ENCODE measurements around the gene RANBP3.
"Not testable (repeated sequence)": the region's sequence is repeated elsewhere in the genome, so short reads cannot be mapped to it uniquely, and the experiment has no call there.

Gene RANBP3, protein sequence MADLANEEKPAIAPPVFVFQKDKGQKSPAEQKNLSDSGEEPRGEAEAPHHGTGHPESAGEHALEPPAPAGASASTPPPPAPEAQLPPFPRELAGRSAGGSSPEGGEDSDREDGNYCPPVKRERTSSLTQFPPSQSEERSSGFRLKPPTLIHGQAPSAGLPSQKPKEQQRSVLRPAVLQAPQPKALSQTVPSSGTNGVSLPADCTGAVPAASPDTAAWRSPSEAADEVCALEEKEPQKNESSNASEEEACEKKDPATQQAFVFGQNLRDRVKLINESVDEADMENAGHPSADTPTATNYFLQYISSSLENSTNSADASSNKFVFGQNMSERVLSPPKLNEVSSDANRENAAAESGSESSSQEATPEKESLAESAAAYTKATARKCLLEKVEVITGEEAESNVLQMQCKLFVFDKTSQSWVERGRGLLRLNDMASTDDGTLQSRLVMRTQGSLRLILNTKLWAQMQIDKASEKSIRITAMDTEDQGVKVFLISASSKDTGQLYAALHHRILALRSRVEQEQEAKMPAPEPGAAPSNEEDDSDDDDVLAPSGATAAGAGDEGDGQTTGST

DNA sequence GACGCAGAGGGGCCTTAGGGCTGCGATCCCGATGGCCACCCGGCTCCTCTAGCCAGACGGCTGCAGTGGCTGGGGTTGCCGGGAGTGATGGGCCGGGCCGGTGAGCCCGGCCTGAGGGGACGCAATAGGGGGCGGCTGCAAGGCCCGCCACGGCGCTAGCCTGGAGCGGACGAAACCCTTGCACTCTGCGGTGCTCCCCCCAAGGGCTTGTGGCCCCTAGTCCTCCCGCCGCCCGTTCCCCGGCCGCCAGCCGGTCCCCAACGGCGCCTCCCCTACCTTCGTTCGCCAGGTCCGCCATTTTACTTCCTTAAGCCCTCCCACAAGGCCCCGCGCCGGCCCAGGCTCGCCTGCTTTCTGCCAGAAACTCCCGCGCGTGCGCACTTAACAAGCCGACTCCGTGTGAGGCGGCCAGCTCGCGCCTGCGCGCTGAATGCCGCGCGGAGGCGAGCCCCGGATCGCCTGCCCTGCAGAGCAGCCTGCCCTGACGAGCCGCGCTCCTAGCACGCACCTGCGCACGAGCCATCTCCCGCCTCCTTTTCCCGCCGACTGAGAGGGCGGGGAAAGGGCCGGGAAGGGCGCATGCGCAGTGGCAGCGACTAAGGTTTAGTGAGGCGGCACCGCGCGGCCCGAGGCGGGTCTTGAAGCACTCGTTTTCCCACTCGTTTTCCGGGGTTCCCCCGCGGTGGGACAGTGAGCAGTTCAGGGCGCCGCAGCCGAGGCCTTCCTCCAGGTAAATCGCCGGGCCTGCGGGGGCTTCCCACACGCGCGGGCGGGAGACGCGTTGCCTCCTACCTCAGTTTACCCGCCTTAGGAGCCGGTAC lies at the start of gene RANBP3:
RANBP3 (minus strand) TSS at position 356 of the 821 bp plus-strand sequence; CDS start at position 298, 58 bp downstream.
- peak; percentile 99 for DNase-seq

DNA sequence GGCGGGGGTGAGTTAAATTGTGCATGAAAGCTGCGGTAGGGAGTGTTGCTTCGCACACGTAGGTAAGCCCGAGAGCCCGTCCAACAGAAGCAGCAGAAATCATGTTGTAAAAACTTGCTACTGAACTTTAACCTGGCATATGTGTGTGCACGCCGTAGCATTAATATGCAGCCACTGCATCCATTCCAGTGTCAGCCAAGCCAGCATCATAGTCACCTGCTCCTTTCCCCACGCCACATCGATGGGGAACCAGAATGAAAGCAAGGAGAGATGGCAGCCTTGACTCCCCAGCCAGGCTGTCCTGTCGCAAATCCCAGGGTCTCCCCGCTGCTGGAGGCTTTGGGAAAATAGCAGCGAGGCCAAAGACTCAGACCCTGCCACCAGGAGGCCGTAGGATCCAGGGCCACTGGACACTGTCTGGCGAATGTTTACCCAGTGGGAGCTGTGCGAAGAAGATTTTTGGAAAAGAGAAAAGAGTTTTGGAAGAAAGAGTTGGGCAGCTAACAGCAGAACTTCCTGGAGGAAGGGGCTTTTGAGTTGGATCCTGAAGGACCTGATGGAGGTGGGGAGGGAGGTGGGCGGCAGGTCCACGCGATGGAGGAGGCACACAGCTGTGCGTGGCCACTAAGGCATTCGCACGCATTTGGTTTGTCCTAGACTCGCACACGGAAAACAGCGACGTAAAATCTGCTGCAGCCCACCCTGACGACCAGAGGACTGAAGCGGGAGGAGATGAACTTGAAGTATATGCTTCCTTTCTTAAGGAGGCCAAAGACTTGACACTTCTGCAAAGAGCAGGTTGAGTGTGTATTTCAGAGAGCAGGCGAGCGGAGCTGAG lies 48.7 kb upstream of the RANBP3 start:
- no peak for DNase-seq

DNA sequence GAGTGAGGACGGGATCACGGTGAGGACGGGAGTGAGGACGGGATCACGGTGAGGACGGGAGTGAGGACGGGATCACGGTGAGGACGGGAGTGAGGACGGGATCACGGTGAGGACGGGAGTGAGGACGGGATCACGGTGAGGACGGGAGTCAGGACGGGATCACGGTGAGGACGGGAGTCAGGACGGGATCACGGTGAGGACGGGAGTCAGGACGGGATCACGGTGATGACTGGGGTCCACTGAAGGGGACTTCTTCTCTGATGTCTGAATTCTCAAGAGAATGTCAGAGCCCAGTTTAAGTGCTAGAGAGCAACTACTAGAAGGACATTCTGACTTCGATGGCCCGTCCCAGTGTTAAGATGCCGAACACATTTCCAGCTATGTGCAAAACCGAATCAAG lies 46.8 kb upstream of the RANBP3 start:
- not testable (repeated sequence) for DNase-seq

DNA sequence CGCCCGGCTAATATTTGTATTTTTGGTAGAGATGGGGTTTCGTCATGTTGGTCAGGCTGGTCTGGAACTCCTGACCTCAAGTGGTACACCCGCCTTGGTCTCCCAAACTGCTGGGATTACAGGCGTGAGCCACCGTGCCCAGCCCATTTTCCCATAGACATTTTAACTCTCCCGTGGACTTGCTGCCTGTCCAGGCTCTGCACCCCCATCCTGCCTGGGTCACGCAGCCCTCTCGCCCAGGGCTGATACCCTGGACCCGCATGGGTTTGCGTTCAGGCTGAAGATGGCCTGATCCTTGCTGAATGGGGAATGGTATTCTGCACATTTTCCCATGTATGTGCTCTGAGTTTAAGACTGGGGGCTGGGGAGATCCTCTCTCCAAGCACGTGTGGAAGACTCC lies 46.0 kb upstream of the RANBP3 start:
- DNase-seq, result no peak

DNA sequence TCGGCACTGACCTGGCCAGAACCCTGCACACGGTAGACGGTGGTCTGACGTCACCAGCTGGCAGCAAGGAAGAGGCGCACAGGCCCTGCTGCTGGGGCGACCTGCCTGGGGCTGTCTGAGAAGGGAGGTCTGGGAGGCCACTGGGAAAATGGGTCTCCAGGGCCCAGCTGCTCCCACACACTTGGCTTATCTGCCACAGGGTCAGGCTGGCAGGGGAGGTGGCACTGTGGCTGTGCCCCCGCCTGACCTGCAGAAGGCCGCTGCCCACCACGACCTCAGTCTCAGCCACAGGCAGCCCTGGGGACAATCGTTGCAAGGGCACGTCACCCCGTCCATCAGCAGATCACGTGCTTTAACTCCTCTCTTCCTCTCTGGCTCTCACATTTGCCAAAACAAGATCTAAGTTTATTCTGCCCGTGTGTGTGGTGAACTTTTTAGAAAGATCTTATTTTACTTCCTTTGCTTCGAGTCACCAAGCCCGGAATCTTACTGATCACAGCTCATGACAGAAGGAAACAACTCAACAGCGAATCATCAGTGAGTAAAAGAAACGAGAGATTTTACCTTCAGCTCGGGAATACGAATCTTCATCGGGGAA lies 45.2 kb upstream of the RANBP3 start:
- DNase-seq, result no peak

DNA sequence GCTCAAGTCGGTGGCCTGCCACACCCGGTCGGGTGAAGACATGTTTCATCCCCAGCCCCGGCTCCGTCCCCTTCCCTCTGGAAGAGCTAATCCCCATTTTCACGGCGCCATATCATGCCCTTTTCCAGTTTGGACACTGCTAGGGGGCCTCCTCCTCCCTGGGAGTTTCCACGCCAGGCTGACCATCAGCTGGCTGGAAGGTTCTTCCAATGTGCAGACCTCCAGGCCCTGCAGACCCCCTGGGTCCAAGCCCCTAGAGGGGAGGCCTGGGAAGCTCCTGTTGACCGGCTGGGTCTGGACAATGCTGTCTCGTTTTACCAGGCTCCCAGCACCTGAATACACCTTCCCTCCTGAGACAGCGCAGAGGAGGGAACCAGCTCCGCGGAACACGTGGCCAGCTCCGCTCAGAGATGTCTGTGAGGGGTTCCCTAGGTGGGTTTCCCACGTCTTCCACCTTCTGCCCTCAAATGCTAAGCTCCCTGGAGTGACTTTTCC lies 44.7 kb upstream of the RANBP3 start:
- no peak for DNase-seq

DNA sequence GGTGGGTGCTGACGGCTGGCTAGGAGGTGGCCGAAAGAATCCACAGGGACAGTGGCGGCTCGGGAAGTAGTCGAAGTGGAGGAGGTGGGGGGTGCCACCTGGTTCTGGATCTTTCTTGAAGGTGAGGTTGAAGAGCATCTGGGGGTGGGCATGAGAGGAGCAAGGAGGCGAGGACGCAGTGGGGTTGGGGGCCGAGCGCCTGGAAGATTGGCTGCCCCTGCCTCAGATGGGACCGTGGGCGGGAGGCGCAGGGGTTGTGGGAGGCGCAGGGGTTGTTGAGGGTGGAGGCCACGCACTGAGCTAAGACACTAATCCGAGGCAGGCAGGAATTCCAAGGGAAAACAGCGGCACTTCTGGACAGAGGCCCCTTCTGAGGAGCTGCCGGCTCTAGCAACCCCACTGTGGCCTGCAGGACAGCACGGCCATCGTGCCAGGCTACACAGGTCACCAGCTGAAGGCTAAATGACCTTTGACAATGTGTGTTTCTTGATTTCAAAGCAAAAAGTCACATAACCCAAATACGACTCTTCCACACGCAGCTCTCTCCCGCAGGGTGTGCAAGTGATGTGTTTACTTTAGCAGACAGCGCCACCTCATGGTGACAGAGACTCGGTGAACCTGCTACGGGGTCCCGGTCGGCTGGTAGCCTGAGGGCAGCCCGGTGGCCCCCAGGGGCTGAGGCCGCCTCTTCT lies 44.1 kb upstream of the RANBP3 start:
- peak; percentile 77 for DNase-seq

DNA sequence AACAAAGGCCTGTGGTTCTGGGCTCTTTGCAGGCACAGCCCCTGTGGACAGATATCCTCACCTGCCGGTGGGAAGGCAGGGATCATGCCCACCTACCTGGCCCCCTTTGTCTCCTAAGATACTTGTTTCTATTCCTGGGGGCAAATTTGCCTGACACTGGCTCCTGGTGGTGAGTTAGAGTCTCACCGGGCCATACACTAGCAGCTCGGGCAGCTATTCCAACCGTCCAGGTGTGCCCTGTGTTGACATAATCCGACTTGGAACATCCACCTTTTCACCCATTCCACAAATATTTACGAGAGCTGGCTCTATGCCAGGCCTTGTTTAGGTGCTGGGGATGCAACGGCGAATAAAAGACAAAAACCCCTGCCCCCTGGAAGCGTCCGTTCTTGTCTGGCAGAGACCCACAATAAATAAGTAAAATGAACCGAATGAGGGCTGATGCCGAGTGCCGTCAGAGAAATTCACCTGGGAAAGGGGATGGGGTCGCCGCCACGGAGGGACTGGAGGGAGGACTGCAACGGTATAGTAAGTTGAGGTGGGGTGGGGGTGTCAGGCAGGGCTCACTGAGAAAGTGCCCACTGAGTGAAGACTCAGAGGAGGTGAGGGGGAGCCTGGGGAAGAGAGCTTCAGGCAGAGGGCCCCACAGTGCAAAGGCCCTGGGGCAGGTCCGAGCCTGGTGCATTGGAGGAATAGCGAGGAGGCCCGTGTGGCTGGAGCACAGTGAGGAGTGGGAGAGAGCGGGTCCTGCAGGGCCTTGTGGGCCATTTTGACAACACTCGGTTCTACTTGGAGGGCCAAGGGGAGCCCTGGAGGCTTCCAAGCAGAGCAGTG lies 43.2 kb upstream of the RANBP3 start:
- DNase-seq, result no peak

DNA sequence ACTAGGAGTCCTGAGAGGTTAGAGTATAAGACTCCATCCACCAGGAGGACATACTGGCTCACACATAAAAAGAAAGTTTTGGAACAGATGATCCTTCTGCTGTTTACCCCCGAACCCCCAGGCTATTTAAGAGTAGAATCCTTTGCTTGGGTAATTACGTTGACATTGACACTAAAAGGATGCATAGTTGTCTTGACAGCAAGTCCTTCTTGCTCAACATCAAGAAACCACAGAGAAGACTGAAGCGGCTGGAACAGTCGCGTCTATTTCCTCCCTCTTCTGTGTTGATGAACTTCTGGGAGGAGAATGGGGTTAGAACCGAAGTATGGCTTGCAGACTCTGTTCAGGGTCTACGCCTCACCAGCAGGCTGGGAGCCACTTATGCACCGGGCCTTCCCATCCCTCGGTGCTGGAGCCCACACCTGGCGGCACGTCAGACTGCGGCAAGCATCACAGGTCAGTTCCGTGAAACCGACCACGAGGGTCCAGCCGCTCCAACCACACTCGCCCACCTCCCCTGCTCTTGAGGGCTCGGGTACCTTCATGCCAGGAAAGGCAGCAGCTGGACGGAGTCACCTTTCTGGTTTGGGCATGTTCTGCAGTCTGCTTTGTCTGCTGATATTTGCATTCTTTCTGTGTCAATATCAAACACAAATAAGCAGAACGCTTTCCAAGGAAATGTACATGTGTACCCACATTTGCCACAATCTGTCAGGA lies 42.4 kb upstream of the RANBP3 start:
- DNase-seq, result no peak

DNA sequence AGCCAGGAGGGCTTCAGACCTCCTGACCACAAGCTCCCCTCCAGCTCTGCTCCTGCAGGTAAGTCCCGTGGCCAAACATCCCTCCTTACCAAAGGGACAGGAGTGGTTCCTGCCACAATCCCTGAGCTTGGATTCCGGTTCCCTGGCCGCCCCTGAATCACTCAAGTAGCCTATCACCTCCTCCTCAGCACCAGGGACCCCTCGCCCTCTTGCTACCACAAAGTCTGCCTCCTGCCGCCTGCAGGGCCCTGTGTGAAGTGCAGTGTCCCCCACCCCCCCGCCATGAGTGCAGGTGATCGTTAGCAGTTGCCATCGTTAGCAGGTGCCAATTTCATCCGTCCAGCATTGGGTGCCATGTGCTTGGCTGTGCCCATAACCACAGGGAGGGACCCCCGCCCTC lies 40.8 kb upstream of the RANBP3 start:
- no peak for DNase-seq

DNA sequence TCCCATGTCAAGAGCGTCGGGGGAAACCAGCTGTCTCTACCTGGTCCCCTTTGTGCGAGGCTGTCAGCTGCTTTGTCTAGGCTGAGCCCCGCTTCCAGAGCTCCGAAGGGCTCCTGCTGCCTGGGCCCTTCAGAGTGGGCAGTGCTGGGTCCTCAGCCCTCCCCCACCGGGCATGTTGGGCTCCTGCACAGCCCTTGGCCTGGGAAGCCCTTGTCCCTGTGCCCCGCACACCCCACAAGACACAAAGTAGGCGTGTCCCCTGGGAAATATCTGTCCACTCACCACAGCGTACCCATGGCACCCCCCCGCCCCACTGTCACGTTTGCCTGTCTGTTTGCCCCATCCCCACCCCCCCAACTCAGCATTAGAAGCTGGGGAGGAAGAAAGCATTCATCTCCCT lies 39.6 kb upstream of the RANBP3 start:
- DNase-seq, result no peak

DNA sequence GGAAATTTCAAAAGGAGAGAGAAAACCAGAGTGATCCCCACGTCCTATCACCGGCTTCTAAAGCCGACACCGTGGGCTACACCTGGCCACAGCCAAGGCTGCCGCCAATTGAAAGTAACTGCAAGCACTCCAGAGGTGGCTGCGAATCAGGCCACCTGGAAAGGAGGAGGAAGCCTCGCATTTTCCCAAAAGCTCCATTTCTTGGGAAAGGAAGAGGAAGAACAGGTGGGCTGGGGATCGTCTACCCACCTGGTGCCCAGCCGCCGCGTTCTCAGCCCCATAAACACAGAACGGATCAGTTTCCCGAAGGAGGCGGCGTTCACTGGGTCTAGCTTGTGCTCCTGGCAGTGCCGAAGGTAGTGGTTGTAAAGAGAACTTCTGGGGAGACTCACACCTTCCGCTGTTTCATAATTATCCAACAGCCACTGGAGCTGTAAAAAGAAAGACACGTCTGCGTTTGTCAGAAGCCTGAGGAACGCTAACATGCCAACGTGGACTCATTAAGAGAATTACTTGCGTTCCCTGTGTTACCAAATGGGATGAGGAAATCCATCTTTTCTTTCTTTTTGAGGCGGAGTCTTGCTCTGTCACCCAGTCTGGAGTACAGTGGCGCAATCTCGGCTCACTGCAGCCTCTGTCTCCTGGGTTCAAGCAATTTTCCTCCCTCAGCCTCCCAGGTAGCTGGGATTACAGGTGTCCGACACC lies 38.1 kb upstream of the RANBP3 start:
- DNase-seq, result no peak

DNA sequence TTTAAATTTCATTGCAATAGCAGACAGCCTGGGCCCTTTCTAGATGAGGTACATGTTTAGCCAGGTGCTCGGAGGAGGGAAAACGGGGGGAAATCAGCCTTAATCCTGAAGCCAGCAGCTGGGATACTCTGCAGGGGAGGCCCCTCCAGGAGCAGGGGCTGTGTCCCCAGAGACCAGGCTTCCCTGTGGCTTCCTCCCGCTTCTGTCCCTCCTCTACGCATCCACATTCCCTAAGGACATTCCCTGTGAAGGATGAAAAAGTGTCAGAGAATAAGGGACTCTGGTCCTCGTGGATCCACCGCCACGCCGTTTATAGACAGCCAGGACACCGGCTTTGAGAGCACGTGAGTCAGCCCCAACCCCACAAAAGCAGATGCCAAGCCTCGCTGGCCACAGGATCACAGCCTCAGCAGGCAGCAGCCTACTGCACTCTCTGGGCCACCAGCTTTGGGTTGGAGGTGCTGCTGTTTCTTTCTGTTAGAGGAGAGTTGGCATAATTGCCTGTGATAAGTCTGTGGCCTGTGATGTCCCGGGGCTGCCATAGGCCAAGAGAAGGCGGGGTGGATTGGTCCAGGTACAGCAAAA lies 36.7 kb upstream of the RANBP3 start:
- no peak for DNase-seq

DNA sequence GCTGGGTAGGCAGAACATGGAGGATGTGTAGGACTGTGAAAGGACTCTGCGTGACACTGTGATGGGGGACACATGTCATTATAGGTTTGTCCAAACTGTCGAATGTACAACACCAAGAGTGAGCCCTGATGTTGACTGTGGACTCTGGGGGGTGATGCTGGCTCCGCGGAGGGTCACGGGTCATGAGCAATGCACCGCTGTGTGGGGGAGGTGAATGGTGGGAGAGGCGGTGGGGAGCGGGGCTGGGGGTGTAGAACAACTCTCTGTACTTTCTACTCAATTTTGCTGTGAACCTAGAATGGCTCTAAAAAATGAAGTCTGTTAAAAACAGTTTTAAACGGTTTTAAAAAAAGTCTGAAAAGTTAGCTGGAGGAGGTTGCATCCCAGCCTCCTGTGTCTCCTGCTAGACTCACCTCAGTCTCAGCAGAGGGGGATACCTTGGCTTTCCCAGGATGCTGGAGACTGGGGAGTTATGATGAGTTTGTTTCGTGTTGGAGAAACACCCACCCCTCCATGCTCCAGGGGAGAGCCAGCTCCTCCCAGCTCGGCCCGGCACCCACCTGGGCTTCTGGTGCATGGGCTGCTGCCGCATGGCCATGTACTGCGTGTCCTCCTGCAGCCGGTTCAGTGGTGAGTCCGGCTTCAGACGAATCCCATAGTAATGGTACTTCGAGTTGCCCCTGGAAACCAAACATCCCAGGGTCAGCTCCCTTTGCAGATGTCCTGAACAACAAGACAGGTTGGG lies 34.7 kb upstream of the RANBP3 start:
- no peak for DNase-seq

DNA sequence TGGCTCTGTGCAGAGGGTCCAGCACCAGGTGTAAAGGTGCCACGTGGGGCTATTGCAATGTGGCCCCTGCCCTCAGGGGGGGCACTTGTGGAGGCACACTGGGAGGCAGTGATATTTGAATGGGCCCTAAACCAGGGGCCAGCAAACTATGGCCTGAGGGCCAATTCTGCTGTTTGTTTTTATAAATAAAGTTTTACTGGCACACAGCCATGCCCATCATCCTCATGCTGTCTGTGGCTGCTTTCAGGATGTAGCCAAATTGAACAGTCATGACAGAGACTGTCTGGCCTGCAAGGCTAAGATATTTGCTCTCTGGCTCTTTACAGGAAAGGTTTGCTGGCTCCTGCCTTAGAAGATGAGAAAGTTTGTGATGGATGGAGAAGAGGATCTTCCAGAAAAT lies 33.9 kb upstream of the RANBP3 start:
- no peak for DNase-seq

DNA sequence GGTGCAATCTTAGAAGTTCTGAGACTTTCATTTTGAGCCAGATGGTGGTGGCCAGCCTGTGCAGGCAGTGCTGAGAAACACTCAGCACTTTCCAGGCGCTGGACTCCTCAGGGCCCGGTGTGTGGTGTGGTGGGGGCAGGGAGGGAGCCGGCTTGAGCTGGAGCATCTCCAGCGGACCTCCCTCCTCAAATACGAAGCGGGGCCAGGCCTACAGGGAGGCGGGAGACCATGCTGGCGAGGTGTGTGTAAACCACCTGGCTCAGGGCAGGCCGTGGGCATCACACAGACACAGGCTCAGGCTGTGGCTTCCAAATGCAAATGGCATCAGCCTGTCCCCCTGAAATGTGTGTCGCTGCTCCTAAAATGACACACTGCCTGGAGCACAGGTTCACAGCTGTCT lies 33.3 kb upstream of the RANBP3 start:
- no peak for DNase-seq

DNA sequence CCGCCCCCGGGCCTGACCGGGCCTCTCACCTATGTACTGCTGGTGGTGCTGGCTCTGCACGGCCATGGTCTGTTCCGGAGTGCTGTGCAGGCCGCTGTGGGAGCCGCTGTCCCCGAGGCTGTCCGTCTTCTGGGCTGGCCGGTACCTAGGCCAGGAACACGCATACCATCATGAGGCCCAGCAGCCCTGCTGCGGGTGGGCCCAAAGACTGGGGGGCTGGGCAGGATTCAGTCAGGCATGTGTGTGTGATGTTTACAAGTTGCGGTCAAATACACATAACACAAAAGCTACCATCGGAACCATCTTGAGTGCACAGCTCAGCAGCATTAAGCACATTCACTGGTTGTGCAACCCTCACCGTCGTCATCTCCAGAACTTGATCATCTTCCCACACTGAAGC lies 32.2 kb upstream of the RANBP3 start:
- DNase-seq, result no peak

DNA sequence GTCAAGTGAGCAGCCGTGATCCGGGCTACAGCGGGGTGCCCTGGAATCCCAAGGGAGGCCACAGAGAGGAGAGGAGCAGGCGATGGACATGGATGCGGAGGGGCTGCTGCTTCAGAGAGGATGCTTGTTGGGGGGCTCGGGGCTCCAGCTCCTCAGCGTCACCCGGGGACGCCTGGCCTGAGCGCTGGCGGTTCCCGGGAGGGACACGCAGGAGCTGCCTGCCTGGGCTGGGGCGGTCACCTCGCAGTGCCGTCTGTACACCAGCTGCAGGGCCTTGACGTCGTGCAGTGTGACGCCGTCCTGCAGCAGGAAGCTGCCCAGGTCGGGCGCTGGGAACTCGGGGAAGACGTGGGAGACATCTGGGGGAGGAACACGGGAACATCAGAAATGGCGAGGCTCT lies 29.9 kb upstream of the RANBP3 start:
- DNase-seq, result no peak
